GM18511 (cell line): ENCODE data around the gene FLRT1.

Experiments used
- ATAC-seq: cut with Tn5 transposase; IDR thresholded peaks from one replicate; pipeline ENCODE4 v1.9.1; 2021; ENCODE audit warnings: mild to moderate bottlenecking, moderate library complexity; ENCODE audit not compliant: unreplicated experiment

The FLRT1 gene

DNA sequence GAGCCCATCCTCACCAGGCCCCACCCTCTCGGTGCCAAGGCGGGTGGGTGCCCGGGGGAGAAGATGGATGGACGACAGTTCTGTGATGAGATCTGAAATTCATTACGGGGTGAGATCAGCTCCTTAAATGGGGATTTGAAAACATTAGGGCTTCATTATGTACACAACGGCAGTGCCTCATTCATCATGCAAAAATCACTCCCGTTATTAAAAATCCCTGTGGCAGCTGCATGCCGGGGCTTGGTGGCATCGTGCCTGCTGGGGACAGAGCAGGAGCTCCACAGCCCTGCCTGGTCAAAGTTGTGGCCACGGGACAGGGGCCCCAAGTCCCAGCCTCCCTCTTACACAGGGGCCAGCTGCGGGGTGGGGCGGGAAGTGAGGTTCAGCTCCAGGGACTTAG lies 29.3 kb upstream of the FLRT1 start:
- no peak for ATAC-seq

- ATAC-seq = no peak
Observed at GRCh38 chr11:64007160-64007628, 28.5 kb upstream of the FLRT1 start.

DNA sequence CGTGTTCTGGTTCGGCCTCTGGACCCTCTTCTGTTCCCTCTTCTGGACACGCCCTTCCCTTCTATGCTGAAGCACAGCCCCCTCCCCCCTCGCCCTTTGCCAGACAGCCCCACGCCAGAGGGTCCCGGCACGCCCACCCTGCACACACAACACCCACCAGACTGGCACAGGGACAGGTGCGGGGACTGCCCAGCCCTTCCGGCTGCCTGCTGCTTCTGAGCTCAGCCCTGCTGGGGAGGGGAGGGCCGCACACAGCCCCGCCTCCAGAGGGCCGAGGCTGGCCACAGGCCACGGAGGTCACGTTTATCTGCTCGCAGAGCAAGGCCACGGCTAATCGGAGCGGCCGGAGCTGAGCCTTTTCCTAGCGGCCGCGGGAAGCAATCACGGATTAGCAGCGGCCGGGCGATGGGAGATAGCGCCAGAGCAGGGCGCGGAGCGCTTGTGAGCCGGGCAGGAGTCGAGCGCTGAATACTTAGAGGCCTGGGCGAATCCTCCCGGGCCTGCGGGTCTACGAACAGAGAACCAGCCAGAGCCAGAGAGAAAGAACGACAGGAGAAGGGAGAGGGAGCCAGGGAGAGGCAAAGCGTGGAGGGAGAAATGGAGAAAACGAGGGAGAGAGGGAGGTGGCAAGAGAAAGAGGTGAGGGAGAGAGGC lies 28.0 kb upstream of the FLRT1 start:
- ATAC-seq = no peak

DNA sequence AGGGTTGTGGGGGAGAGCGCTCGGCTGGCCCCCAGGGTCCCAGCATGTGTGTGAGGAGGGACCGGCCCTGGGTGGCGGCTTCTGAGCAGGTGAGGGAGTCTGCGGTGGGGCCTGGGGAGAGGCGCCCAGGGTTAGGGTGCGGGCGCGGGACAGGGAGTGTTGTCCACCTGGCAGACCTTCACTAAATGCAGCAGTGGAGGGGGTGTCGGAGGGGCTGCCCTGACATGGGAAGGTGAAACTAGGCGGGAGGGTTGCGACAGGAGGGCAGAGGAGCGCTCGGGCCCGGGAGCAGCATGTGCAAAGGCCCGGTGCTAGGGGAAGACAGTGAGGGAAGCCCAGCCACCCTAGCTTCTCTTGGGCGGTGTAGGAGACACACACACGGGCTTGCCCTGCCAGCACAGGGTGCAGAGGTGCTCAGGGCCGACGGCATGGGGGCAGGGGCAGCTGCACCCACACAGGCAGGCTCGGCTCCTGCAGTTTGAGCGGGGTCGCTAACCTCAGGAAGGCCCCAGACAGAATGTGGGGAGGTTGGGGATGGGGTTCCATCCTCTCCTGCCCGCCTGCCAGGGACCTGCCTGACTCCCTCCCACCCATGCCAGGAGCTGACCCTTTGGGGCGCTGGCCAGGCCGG lies 27.3 kb upstream of the FLRT1 start:
- no peak for ATAC-seq

- no peak for ATAC-seq
Observed at GRCh38 chr11:64008914-64009633, 26.7 kb upstream of the FLRT1 start.

GRCh38 chr11:64009710-64010109 lies 26.0 kb upstream of the FLRT1 start:
- no peak for ATAC-seq

- no peak for ATAC-seq
Observed at GRCh38 chr11:64010783-64011182, 24.9 kb upstream of the FLRT1 start.

DNA sequence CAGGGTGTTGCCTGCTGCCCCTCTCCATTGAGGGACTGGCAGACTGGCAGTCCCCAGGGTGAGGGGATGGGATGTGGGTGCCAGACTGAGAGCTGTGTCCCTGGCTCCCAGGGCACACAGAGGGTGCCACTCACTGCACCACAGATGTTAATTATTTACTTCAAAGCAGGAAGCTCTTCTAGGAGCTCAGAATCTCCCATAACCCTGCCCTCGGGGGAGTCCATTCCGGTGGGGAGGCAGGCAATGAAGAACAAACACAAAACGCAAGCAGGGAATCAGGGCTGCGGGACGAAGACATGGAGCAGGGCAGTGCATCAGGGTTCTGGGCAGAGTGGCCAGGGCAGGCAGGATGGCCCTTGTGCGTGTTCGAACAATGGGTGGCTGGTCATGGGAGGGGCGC lies 24.4 kb upstream of the FLRT1 start:
- no peak for ATAC-seq

DNA sequence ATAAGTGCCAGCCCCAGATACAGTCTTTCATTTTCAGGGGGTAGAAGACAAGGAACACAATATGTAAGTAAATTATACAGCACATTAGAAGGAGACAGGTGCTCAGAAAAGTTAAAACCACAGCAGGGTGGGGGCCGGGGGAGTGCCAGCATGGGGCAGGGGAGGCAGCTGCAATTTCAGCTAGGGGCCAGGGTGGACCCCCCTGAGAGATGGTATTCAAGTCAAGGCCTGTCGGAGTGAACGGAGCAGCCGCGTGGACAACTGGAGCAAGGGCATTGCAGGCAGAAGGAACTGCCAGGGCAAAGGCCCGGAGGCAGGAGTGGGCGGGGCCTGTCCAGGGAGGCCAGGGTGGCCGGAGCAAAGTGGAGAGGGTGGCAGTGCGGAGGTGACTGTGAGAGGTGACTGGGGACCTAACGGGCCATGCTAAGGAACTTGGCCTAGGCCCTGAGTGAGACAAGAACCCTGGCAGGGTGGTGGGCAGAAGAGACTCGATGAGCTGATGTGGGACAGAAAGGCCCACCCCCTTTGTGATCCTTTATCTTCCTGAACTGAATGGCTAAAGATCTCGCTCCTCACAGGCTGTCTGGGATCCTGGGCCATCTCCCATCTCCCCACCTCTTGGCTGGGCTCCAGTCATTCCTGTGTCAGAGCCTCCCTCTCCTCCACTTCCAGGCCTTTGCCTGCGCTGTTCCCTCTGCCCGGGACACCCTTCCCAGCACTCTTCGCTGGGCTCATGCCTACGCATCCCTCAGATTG lies 22.4 kb upstream of the FLRT1 start:
- no peak for ATAC-seq

- no peak for ATAC-seq
Observed at GRCh38 chr11:64014356-64014755, 21.4 kb upstream of the FLRT1 start.

DNA sequence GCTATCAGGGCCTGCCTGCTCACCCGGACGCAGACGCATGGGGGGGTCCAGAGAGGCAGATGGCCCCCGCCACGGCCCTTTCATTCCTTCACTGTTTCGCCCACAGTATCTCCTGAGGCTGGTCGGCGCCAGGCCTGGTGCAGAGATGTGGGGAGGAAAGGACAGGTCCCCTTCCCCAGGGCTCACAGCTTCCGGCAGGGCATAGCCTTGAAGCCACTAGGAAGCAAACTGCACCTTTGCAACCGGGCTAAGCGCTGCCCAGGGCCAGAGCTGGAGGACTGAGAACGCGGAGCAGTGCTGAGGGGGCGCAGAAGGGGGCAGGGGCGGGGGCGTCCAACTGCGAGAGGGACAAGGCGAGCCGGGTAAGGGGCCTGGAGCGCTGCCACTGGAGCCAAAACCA lies 20.2 kb upstream of the FLRT1 start:
- no peak for ATAC-seq

DNA sequence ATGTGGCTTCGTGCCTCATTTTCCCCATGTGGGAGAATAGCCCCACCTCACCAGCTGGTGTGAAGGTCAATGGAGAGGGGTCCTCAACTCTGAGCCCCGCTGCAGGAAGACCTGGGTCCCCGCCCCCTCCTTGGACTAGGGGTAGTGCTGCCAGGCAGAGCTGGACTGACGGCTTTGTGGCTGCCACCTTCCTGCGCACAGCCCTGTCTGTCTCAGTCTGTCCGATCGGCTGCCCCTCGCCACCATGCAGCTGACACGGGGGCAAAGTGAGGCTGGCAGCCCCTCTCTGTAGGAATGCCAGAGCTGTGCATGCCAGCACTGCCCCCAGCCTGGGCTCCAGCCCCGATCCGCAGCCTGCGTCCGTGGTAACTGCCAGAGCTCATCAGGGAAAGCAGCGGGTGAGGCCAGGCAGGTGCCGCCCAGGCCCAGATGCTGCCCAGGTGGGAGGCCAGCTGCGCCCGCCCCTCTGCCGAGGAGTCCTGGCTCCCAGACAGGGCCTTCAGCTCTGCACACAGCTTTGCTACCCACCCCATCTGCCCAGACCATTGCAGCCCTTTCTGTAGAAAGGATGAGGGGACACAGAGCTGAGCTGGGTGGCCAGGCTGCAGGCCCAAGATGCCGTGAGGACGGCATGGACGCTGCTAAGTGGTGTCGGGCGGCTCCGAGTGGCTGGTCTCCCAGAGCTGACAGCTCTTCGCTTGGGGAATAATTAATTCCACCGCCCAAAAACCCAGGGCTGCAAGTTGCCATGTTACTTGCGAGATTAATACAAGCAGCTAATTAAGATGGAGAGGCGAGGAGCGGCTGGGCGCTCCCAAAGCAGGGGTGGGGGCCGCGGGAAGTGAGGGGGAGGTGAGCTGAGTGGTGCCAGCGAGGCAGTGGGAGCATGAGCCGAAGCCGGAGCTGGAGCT lies 19.5 kb upstream of the FLRT1 start:
- ATAC-seq = no peak

DNA sequence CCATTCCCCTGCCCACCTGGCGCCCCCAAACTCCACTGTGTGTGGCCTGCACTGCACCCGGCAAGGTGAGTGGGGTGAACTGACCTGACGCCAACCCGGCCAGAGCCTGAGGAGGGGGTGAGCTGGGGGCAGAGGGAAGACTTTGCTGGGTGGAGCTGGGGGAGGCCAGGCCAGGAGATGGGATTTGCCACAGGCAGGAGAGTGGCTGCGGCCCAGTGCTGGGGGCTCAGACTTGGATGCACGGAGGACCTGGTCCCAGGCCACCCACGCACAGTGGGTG lies 17.8 kb upstream of the FLRT1 start:
- ATAC-seq = no peak

DNA sequence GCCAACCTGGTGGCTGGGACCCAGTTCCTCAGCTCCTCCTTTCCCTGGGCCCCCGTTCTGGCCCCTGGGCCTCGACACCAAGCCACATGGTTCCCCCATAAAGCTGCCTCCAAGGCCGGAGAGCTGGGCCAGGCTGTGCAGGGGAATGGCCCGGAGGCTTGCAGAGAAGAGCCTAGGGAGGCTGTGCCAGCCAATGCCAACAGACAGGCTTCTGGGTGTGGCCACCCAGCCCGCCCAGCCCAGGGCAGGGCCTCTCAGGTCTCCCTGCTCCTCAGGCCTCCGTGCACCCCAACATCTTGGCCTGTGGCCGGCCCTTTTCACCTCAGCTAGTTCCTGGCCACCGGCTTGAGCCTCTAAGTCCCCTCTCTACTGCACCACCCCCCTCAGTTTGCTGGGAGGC lies 17.4 kb upstream of the FLRT1 start:
- ATAC-seq = no peak

DNA sequence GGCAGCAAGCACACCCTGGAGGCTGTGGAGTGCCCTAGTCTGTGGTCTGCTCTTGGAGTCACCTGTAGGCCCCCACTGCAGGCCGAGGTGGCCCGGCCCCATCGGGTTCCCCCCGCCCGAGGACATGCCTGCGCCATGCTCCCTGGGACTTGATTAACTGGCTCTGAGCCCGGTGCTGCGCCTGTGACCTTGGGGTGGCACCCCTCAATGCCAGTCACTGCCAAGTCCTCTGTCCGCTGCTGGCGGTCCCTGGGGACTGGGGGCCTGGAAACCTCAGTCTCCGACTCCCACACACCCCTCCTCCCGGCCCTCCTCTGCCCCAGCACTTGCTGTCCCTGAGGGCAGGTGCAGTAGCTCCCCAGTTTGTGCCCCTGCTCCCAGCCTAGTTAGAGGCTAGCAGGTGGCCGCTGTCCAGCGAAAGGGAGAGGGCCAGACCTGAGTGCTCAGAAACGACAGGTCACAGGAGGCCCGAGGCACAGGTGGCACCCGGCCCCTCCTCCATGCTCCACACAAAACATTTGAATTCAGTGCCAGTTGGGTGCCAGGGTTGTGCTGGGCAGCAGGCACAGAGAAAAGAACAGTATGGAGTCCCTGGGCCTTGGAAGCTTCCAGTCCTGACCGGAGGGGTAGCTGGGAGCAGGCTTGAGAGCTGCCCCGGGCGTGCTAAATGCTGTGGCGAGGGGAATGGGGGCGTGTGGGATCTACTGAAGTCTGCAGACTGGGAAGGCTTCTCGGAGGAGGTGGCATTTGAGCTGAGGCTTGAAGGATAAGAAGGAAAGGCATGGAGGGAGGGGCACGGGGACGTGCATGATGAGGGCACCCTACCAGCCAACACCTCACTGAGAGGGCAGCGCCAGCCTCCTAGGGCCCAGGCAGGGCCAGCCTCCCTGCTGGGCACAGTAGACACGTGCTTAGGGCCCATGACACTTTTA lies 16.4 kb upstream of the FLRT1 start:
- ATAC-seq = no peak

DNA sequence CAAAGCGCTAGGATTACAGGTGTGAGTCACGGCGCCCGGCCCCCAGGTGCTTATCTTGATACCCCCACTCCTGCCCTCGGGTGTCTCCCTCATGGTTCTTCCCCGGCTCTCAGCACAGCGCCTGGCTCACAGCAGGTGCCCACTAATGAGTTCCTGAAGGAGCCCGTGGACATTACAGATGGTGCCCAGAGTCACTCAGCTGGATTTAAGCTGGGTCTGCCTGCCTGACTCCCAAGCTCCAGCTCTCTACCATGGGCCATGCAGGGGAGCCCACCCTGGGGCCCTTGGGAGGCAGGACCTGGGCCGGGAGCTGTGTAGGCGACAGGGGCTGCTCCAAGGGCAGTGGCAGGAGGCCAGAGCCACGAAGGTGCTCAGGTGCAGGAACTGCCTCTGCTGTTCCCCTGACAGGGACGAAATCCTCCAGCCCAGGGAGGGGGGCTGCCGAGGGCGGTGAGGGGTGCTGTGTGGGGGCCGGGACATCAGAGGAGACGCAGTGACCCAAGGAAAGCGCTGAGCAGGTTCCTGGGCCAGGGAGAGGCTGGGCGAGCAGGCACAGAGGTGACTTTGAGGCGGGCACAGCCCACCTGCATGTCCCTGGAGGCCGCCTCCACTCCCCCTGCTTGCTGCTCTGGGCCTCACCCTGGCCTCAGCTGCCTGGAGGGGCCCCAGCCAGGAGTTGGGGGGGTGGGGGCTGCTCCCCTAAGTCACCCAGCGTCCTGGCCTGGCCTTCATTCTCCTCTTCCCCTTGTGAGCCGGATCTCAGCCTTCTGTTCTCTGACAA lies 14.6 kb upstream of the FLRT1 start:
- no peak for ATAC-seq

DNA sequence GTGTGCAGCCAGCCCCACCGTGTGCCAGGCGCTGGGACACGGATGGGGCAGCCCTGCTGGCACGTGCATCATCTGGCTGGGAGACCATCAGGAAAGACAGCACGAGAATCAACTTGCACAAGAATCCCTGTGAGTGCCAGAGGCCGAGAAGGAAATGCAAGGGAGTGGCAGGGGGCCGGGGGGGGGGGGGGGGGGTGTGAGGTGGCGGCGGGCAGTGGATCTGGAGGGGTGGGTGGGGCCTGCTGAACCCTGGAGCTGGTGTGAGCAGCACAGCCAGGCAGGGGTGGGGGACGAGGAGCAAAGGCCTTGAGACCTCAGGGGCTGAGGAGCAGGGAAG lies 14.0 kb upstream of the FLRT1 start:
- no peak for ATAC-seq

DNA sequence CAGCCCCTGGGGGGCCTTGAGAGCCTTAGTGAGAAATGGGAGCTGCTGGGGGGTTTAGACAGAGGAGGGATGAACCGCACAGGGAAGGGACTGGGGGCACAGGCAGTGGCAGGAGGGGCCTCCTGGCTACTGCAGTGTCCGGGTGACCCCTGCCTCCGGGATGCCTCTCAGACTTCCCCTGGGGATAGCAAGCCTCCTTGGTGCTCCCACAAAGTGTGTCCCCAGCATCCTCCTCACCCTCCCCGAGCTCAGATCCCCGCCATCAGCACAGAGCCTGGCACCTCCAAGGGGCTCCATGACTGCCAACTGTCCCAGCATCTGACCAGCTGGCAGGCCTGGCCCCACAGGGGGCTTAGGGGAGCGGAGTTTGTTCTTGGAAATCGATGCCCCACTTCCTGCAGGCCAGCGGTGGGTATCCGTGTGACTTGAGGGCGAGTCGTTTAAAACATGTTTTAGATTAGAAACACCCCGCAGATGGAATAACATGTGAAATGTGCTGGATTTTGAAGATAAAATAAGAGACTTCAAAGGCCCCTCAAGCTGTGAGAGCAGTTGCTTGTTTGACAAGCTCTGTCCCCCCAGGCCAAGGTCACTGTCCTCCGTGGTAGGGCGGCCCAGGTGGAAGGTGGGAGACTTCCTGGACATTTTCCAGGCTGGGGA lies 13.5 kb upstream of the FLRT1 start:
- ATAC-seq = no peak
